ENCODE measurements around the gene TRIM8.
A peak's percentile ranks its signal among the peaks of the same experiment; 100 is the strongest.
"Not testable (repeated sequence)": the region's sequence is repeated elsewhere in the genome, so short reads cannot be mapped to it uniquely, and the experiment has no call there.

Gene TRIM8

DNA sequence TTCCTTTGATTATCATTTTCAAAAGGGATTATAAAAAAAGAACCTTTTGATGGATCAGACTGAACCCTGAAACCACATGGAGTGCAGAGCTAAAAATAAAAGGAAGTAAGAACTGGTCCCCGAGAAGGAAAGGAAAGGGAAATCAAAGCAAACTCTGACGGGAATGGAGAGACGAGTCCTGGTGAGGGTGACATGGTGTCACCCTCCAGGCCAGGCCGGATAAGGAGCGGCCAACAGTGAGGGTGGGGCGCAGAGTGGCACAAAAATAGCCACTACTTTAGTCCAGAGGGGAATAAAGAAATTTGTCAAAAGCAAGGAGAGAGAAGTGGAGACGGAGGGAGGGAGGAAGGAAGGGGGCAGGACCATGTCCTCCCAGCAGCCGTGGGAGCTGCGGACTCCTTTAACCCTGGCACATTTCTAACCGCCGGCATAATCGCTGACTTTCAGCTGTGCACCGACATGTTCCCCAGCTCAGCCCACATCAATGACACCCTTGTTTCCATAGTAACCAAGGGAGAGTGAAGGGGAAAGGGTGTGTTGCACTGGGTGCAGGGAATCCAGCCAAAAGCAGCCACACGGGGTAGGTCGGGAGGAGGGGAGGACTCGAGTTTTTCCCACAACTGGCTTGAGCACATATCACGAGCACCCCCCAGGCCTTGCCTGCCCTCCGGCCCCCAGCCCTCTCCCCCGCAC, 29.7 kb downstream of the TRIM8 start:
- DNase-seq, result peak; percentile 31 to 79 (median 66)

DNA sequence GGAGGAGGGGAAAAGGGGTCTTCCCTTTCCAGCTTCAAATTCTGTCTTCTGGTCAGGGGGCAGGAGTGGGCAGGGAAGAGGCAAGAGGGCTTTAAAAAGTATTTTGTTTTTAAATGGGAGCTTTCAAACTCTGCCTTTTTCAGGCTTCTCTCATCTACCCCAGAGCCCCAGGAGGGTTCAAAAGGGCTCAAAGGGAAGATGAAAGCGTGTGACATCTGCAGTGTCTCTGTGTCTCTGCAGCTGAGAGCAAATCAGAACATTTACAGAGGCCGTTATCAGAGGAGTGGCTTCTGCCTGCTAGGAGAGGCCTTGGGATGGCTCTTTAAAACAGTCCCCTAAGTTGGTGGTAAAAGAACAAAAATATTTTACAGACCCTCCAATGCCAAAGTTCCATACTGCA, 30.3 kb downstream of the TRIM8 start:
- DNase-seq, result no peak

DNA sequence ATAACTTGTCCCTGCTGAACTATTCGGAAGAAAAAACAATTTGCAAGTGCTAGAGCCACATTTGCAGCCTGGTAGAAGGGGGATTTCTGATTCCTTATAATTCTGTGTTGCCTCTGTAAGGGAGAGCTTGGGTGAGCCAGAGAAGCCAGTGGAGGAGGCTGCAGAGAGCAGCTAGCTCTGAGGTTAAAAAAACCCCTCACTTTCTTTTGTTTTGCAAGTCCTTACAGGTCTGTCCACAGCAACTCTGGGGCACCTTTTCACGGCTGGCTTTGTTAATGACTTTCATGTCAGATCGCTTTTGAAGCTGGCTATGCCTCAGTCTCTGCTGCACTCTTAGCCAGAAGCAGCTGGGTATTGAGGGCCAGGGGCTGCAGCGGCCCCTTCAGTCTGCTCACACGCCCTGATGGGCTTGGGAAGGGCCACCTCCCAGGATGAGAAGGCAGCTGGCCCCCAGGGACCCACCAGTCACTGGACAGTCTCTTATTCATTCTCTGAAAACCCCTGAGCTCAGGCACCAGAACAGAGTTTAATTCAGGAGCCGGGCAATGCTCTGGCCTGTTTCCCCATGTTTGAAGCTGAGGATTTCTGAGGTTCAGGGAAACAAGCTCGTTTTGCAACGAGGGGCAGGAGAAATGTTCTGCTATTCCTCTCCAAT, 30.9 kb downstream of the TRIM8 start:
- no peak for DNase-seq

DNA sequence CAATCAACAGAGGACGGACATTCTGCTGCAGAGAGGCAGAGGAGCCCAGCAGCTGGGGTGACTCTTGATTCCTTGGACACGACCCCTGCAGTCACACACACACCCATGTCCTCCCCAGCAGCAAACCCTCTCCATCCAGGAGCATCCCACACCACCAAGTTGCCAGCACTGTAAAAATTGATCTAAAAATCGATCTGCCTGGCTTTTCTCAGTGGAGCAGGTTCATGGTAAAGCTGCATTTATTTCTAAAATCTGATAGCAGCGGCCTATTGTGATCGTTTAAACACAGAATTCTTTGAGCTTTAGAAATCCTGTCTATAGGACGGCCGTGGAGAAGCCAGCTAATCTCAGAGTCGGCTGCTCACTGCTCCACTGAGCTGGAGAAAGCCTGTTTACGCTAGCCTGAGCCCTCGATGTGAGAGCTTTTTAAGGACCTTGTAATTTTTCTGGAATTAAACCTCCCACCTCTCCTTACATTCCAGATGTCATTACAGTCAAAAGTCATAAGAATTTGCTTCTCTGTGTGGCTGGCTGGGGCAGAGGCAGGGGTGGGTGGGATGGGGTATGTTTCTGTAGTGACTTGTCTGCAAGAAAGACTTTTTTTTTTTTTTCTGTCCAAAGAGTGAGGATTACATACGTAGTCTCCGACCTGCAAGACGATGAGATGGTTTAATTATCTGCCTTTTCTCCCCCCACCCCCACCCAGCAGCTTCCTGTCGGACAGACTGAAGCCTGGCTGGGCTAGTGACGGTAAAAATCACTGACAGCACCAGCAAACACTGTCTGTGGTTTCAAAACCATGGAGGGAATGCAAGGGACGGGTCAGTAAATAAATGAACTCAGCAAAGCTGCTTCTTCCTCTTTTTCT, 31.6 kb downstream of the TRIM8 start:
- DNase-seq, result no peak

DNA sequence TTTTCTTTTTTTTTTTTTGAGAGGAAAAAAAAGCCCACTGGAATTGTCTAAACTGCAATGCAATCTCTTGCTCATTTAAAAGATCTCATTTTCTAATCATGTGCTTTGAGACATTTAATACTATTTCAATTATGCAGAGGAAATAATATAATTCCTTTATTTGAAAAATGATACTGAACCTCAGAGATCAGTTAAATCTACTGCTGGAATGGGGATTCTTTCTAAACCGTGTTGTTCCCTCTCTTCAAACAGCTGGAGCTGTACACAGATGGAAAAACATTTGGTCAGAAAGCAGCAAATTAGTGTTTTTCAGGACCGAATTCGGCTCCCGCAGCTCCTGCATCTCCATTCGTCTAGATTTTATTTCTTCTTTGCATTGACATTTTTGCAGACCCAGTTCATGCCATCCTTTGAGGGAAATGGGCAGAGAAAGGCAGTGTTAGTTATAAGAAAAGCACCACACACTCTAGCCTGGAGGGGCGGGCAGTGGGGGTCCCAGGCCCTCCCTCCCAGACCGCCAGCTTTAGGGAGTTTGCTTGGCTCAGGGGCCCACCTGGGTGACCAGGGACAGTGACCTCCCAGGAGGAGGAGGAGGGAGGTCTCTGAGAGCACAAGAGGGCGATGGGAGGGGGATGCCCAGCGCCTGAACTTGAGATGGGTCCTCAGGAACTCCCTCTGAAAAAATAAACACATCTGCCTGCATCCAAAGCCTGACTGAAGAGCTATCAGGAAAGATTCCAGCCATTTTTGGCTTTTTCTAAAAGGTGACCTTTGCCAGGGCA, 32.4 kb downstream of the TRIM8 start:
- no peak for DNase-seq

DNA sequence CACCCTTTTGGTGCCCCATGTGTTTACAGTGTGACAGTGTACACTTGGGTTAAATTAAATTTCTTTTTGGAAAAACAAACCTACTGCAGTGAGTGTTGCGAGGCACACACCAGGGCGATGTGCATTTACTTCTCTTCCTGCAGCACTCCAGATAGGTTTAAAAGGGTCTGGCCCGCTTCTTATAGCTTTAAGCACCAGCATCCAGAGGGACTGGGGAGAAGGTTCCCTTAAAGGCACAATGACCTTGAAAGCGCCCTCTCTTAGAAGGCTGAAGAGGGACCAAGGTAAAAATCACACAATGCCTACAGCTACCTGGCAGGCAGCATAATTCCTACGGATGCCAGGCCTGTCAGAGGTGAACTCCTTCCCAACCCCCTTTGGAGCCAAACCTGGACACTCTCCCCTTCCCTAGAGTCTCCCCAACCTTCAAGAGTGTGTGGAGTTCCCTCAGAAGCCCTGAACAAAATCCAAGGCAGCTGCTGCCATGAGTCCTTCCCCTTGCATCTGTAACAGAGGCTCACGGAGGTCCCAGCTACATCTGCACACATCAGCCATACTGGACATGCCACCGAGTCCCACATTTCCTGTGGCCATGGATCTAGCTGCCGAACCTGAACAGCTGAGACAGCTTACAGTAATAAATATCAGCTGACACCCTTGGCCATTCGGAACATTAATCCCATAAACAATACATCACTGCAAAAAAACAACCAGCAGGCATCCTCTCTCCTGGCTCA, 33.2 kb downstream of the TRIM8 start:
- DNase-seq, result no peak

DNA sequence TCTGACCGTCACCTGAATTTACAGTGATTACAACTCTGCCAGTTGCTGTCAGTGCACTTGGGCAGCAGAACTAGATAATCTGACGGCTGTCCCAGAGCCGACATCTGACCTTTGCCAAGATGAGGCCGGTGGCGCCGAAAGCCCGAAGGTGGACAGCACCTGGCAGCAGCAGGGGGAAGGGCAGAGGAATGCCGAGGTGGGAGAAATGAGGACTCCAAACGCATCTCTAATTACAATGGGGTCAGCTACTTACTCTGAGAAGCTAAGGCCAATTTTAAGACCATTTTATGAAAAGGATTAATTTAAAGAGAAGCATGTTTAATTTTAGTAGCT, 33.8 kb downstream of the TRIM8 start:
- no peak for DNase-seq

DNA sequence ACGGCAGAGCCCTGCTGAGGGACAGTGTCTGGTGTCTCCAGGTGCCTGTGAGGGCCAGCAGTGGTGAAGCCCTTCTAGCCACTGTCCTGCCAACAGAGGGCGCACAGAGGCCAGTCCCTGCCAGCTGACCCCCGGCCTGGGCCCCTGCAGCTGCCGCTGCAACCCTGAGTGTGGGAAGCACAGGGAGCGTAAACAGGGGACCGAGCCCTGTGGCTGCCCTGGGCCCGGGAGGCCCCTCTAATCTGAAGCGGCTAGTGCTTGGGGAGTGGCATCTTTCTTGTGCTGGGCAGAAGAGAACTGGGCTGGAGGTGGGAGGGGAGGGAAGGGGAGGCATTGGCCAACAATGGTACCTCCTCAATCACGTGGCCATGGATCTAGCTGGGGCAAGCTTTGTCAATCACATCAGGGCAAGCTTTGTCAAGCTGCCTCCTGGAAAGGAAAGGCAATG, 34.6 kb downstream of the TRIM8 start:
- no peak for DNase-seq

DNA sequence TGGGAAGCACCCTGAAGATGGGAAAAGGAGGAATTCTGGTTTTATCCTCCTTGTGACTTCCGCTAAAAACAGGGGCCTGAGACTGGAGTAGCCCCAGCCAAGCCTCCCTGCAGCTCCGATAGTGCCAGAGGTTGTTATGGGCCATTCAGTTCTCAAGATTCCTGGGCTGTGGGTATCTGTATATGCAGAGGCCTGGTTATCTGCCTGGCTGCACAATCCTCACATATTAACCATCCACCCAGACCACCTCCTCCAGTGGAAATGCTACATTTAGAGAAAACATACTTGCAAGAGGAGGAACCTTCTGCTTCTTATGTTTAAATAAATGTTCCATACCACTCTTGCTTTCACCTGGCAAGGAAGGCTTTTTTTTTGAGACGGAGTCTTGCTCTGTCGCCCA, 35.3 kb downstream of the TRIM8 start:
- DNase-seq, result no peak

DNA sequence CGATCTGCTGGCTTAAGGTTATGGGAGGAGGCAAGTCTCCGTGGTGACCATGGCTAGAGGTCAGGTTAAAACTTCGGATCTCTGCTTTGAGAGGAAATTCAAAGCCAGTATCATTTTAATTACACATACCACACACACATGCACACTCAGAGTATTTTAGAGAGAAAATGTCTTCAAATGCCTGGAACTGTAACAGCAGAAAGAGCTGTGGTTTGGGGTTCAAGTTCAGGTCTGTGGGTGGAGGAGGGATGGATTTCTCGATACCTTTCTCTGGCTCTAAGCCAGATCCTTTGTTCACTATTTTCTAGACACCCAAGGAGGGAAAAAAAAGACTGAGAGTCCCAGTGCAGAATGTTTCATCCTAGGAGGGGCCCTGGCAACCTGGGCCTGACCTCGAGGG, 37.4 kb downstream of the TRIM8 start:
- no peak for DNase-seq

DNA sequence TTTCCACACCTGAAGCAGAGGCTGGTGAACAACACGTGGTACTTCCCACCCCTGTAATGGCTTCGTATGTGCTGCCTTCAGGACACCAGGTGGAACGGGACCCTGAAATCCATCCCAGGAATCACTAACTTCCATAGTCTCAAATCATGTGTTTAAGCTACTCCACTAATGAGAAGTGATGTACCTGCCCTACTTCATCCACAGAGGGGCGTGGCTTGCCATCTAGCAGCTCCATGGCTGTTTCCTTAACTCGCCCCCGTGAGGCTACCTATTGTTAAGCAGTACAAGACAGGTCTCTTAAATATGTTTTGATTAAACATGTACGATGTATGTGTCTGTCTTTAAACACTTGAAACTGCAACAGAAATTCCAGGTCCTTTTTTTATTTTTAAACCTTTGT, 38.1 kb downstream of the TRIM8 start:
- no peak for DNase-seq

DNA sequence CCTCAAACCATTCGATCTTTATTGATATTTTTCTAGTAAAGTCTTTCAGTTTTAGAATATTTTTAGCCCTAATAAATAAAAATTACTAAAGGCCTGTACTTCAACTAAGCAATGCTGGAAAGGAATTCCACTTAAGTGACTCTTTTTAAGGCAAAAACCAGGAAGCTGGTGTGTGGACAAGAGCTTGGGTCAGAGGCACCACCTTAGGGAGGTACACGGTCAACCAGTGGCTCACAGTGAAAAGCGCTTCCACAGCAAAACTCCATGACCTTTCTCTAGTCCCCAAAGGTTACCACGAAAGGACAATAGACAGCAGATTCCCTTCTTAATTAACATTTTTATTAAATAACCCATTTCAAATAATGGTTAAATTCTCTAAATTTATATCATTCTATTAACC, 38.7 kb downstream of the TRIM8 start:
- DNase-seq, result no peak

DNA sequence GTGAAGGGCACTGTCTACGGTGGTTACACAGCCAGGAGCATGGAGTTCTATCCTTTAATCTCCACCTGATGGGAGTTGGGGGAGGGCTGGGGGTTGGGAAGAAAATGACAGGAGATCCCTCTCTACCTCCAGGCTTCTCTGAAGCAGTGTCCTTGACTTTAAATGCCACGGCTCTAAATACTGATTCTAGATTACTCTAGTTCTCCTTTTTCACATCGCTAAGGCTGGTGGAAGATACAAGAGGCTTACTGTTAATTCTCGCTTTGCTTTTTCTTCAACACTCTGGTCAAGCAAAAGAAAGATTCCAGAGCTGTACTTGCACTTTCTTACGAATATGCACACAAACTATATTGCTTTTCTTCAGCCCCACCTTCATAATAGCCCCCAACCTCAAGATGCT, 39.5 kb downstream of the TRIM8 start:
- no peak for DNase-seq

DNA sequence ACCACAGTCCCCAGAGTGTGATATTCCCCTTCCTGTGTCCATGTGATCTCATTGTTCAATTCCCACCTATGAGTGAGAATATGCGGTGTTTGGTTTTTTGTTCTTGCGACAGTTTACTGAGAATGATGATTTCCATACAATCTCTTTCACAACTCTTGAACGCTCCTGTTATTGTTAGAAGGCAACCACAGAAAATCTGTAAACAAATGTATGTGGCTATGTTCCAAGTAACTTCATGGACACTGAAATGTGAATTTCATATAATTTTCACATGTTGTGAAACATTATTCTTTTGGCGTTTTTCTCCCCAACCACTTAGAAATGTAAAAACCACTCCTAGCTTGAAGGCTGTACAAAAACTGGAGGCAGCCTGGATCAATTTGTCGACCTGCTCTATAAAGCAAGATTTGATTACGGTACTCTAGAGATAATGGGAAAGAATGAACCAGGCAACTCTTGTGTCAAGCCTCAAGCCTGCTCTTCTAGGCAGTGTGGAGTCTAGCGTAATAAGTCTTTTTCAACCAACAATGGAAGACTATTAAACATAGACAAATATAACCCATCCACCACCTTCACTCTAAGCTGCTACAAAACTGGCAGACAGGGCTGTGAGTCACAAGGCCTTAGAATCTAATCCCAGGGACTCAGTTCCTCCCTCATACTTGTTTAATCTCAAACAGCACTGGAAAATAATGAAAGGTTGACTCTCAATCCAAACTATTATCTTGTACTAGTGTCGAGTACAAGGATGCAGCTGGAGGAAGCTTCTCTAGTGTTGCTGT, 47.2 kb downstream of the TRIM8 start:
- DNase-seq, result no peak

DNA sequence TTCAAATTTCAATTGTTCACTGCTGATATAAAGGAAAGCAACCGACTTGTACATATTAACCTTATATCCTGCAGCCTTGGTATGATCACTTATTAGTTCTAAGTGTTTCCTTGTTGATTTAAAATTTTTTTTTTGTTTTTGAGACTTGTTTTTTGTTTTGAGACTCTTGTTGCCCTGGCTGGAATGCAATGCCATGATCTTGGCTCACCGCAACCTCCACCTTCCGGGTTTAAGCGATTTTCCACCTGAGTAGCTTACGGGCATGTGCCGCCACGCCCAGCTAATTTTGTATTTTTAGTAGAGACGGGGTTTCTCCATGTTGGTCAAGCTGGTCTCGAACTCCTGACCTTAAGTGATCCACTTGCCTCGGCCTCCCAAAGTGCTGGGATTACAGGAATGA, 51.1 kb downstream of the TRIM8 start:
- DNase-seq, result not testable (repeated sequence)

DNA sequence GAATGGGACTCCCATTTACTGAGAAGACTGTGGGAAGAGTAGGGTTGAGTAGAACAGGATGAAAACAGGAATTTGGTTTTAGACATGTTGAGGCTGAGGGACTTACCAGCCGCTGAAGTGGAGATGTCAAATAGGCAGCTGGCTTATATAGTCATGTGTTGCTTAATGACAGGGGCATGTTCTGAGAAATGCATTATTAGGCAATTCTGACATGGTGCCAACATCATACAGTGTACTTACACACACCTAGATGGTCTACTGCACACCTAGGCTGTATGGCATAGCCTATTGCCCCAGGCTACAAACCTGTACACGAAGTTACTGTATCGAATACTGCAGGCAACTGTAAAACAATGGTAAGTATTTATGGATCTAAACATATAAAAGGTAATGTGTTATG, 52.5 kb downstream of the TRIM8 start:
- no peak for DNase-seq

DNA sequence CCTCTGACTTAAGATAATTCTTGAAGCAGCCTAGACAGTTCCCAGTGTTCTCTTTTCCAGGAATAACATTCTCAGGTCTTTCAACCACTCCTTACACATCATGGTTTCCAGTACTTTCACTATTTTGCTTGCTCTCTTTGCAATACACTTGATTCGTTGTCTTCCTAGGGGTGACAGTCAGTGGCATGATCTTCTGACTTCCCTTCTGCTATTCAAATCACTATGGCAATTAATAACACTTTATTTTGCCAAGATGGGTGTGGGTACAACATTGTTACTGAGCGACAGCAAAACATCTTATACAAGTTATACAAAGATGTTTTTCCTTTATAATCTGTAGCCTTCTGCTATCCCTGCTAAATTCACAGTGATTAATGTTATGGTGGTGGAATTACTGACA, 54.6 kb downstream of the TRIM8 start:
- no peak for DNase-seq

DNA sequence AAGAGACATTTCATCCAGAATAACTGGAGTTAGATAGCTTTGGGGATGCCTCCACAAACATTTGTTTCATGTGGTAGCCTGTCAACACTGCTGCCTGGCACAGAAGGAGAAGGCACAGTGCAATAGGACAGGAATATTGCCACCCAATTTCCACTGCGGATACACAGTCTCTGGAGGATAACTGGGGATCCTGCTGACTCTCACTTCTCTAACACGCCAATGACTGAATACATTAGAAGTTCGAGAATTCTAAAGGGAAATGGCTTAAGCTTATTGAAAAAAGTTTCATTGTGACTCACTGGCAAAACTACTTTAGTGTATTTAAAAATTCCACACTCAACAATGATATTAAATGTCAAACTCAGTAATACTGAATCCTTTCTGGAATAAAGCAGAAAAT, 57.0 kb downstream of the TRIM8 start:
- DNase-seq, result no peak

DNA sequence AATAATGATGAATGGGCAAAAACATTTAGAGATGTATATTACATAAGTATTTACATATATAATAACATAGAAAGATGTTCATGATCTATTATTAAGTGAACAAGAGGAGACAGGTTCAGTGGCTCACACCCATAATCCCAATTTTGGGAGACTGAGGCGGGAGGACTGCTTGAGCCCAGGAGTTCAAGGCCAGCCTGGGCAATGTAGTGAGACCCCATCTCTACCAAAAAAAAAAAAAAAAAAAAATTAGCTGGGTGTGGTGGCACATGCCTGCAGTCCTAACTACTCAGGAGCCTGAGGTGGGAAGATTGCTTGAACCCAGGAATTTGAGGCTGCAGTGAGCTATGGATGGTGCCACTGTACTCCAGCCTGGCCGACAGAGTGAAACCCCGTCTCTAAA, 57.5 kb downstream of the TRIM8 start:
- DNase-seq, result no peak

DNA sequence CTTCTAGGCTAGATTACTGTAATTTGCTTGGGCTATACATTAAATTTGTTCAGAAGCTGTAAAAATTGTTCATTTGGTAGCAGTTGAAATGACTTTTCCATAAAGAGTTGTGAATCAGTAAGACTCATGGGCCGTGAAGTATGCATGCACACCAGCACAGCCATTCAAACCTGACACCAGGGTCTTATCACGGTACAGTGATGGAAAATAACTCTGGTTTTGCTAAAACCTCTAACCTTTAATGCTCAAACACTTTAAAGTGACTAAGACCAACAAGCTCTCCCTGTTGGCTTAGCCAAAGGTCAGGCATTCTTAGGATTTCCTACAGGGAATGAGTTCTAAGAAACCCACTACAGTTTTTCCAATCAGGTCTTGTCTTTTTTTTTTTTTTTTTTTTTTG, 58.5 kb downstream of the TRIM8 start:
- DNase-seq, result no peak

DNA sequence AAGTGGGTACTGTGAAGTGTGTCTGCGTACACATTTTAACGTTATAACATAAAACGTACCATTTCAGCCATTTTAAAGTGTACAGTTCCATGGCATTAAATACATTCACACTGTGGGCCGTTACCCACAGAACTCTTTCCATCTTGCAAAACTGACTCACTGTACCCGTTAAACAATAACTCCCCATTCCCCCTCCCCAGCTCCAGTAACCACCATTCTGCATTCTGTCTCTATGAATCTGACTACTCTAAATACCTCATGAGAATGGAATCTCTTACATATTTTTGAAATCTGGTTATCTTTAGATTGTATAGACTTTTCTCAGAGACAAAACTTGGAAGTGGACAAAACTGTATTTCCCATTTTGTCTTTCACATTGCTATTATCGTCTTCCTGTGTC, 60.6 kb downstream of the TRIM8 start:
- no peak for DNase-seq

DNA sequence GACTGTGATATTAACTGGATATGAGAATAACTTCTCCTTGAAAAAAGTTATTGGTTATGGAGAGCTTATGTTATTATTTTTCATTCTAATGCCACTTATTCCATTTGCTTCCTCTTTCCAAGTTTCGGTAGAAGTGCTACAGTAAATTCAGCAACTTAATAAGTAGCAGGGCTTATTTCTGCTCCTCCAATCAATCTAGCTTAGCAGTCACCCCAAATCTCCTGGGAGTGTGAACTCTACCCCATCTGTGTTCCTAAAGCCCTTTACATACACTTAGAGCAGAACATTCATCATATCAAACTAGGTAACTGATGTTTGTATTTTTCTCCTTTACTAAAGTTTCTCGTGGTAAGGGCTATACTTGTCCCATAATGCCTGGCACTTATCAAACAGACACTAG, 61.3 kb downstream of the TRIM8 start:
- DNase-seq, result no peak
